CD14-positive monocyte (primary cell): ENCODE results near the gene ACO2. TPM values are rescaled to one million over a fixed set of nuclear protein-coding genes. Genes with fewer than 3 reads are reported as not detected.

Experiments used
- DNase-seq, 3 donors: peaks; one replicate each; pipeline ENCODE4 v3.0.0-alpha.2; 2011 to 2022
- H2AFZ ChIP-seq: 2 replicates; pipeline ENCODE4 v1.6.0; 2012; ENCODE audit warnings: mild to moderate bottlenecking, low read depth, low read length, inconsistent platforms; ENCODE audit not compliant: insufficient read depth, poor library complexity, severe bottlenecking
- H3K27ac ChIP-seq, 2 donors: 1 replicate in 1 of 2; 2 replicates in 1 of 2; pipeline ENCODE4 v1.5.1; 2012 to 2013; ENCODE audit warnings: low read length in 2 of 2, control low read depth in 1 of 2, inconsistent platforms in 1 of 2, low read depth in 1 of 2, mild to moderate bottlenecking in 1 of 2
- H3K27me3 ChIP-seq, 2 donors: one replicate each; pipeline versions ENCODE4 v1.6.0 to v1.6.1; 2011 to 2013; ENCODE audit warnings: low read length in 2 of 2; ENCODE audit not compliant: control insufficient read depth in 2 of 2, insufficient read depth in 2 of 2
- H3K36me3 ChIP-seq, 2 donors: replicated peaks in 1 of 2; 1 replicate in 1 of 2; 2 replicates in 1 of 2; pipeline versions ENCODE4 v1.5.1 to v1.6.1; 2012 to 2013; ENCODE audit warnings: low read length in 2 of 2, control low read depth in 1 of 2, inconsistent platforms in 1 of 2, mild to moderate bottlenecking in 1 of 2; ENCODE audit not compliant: insufficient read depth in 2 of 2, control insufficient read depth in 1 of 2
- H3K4me1 ChIP-seq, 2 donors: 1 replicate in 1 of 2; 2 replicates in 1 of 2; pipeline versions ENCODE4 v1.5.1 to v1.6.1; 2012 to 2013; ENCODE audit warnings: low read length in 2 of 2, control low read depth in 1 of 2, inconsistent platforms in 1 of 2, mild to moderate bottlenecking in 1 of 2, moderate library complexity in 1 of 2; ENCODE audit not compliant: insufficient read depth in 2 of 2, control insufficient read depth in 1 of 2
- H3K4me2 ChIP-seq: replicated peaks from 2 replicates; pipeline ENCODE3; 2012; ENCODE audit warnings: low read length, moderate library complexity, mild to moderate bottlenecking; ENCODE audit not compliant: poor library complexity, severe bottlenecking; ENCODE audit errors: extremely low read depth
- H3K4me3 ChIP-seq, 3 experiments: fragments of 200-600 bp in 1 of 3; sonication (generic) in 1 of 3; replicated peaks in 1 of 3; 1 replicate in 2 of 3; 2 replicates in 1 of 3; pipeline ENCODE4 v1.5.1; 2011 to 2013; ENCODE audit warnings: low read length in 3 of 3, mild to moderate bottlenecking in 3 of 3, control low read depth in 2 of 3, low read depth in 2 of 3, inconsistent platforms in 1 of 3, moderate library complexity in 1 of 3
- H3K79me2 ChIP-seq: 2 replicates; pipeline ENCODE4 v1.6.0; 2012; ENCODE audit warnings: mild to moderate bottlenecking, control low read depth, inconsistent platforms, low read length, moderate library complexity; ENCODE audit not compliant: insufficient read depth
- H3K9ac ChIP-seq: 2 replicates; pipeline ENCODE4 v1.6.0; 2017; ENCODE audit warnings: low read length, mild to moderate bottlenecking; ENCODE audit not compliant: insufficient read depth, poor library complexity, severe bottlenecking
- H3K9me3 ChIP-seq, 2 donors: replicated peaks in 1 of 2; 1 replicate in 1 of 2; 2 replicates in 1 of 2; pipeline versions ENCODE4 v1.5.1 to v1.6.1; 2012 to 2013; ENCODE audit warnings: low read length in 2 of 2, control low read depth in 1 of 2; ENCODE audit not compliant: control insufficient read depth in 1 of 2, insufficient read depth in 1 of 2
- H4K20me1 ChIP-seq: 2 replicates; pipeline ENCODE4 v1.6.0; 2012; ENCODE audit warnings: mild to moderate bottlenecking, low read length, control low read depth, moderate library complexity; ENCODE audit not compliant: insufficient read depth
- H3K27ac Mint-ChIP-seq, 7 donors: one replicate each; pipeline ENCODE4 v1.8.0; 2020; ENCODE audit warnings: mild to moderate bottlenecking in 7 of 7, mixed read lengths in 7 of 7, moderate library complexity in 6 of 7, inconsistent platforms in 2 of 7
- H3K27me3 Mint-ChIP-seq, 3 donors: one replicate each; pipeline ENCODE4 v1.8.0; 2021 to 2022; ENCODE audit warnings: low read depth in 3 of 3, mild to moderate bottlenecking in 3 of 3, mixed read lengths in 3 of 3, moderate library complexity in 3 of 3, inconsistent platforms in 1 of 3
- H3K36me3 Mint-ChIP-seq, 2 donors: one replicate each; pipeline ENCODE4 v1.8.0; 2020; ENCODE audit warnings: mixed read lengths in 2 of 2, inconsistent platforms in 1 of 2, mild to moderate bottlenecking in 1 of 2
- H3K4me1 Mint-ChIP-seq: one replicate; pipeline ENCODE4 v1.8.0; 2020; ENCODE audit warnings: mild to moderate bottlenecking, mixed read lengths
- H3K4me3 Mint-ChIP-seq, 2 donors: one replicate each; pipeline ENCODE4 v1.8.0; 2020; ENCODE audit warnings: mild to moderate bottlenecking in 2 of 2, mixed read lengths in 2 of 2, moderate library complexity in 1 of 2
- H3K9me3 Mint-ChIP-seq, 7 donors: one replicate each; pipeline ENCODE4 v1.8.0; 2020 to 2022; ENCODE audit warnings: mixed read lengths in 7 of 7, mild to moderate bottlenecking in 6 of 7, moderate library complexity in 6 of 7, inconsistent platforms in 2 of 7
- CTCF ChIP-seq: fragments of 200-600 bp; IDR thresholded peaks from one replicate; pipeline ENCODE4 v1.8.0; 2022; ENCODE audit warnings: antibody characterized with exemption, mild to moderate bottlenecking
- WGBS: methylation state at CpG from one replicate; pipeline ENCODE4 v1.1.5; 2013; ENCODE audit warnings: missing lambda C conversion rate; ENCODE audit not compliant: insufficient coverage; 5-methylcytosine and 5-hydroxymethylcytosine counted together
- intact Hi-C, 2 donors: fragments of 100-400 bp; cut with micrococcal nuclease; formaldehyde crosslinking; loops; one replicate each; pipeline versions ENCODE4 v1.15.0 to v1.15.1; 2023
- polyA plus RNA-seq, 3 donors: library from polyadenylated mRNA; depleted of rRNA in 1 of 3; unstranded in 2 of 3; stranded (reverse) in 1 of 3; fragments of 300-500 nt in 2 of 3; fragments of >200 nt in 1 of 3; fragmentation: Illumina TruSeq in 2 of 3; gene quantifications; 1 replicate in 2 of 3; 2 replicates in 1 of 3; pipeline ENCODE4 v1.2.3, GENCODE V29; 2012 to 2021

Gene ACO2
- polyA plus RNA-seq, 3 donors, result 56.8 to 75.8 (median 64.2) TPM

- H3K4me1 Mint-ChIP-seq, result peaks cover 32% of the 10 kb centered on the region
- peaks cover 0 to 2% (median 1%) of the 10 kb centered on the region in 3 donors for H3K27me3 Mint-ChIP-seq
- H3K9me3 Mint-ChIP-seq, result no peaks in the 10 kb centered on the region
- Histone ChIP-seq H4K20me1 (peaks cover 39% of the 10 kb centered on the region), H3K27ac (peak within 1 kb of the TSS; percentile 89 to 99), H3K79me2 (peaks cover 55% of the 10 kb centered on the region), H3K9ac (peak within 1 kb of the TSS; percentile 87), H3K27me3 (no peaks in the 10 kb centered on the region), H3K9me3 (no peaks in the 10 kb centered on the region), H3K36me3 (no peaks in the 10 kb centered on the region), H3K4me2 (peak within 1 kb of the TSS; percentile 99), H3K4me1 (peaks cover 19 to 34% of the 10 kb centered on the region in 2 donors), H2AFZ (peak within 1 kb of the TSS; percentile 73), H3K4me3 (peak within 1 kb of the TSS; percentile 73 to 99 (median 93))
- peak within 1 kb of the TSS; percentile 97 to 98 for H3K4me3 Mint-ChIP-seq
- peak; percentile 91 to 94 (median 92) for DNase-seq
- WGBS, result under 1% methylated on average over 80 of the region's 85 CpGs
- H3K27ac Mint-ChIP-seq, result peak within 1 kb of the TSS; percentile 96 to 99 (median 98)
- TF ChIP-seq CTCF, result no peak
- intact Hi-C loops, result loop anchor here (2.0 to 10.0 kb wide), 4 partner anchors 22 to 178 kb away; partner anchors contain the start of genes TEF (in 2 of the 2), ACO2 (in 1 of the 2), DESI1 (in 1 of the 2) and PHF5A (in 1 of the 2)
- H3K36me3 Mint-ChIP-seq, result peaks cover 4 to 8% of the 10 kb centered on the region in 2 donors
Measured at GRCh38 chr22:41446639-41447434, 22.1 kb upstream of the ACO2 start, which contains the start of gene TOB2. Gene TOB2 (minus strand): TSS chr22:41446801. CDS start chr22:41437345, 9,456 bp downstream.

- peak overlapping the region; percentile 73 to 99 (median 93) for H3K4me3 ChIP-seq
- no peak for TF ChIP-seq CTCF
- peak overlapping the region; percentile 89 to 99 for H3K27ac ChIP-seq
- peak overlapping the region; percentile 97 to 98 for H3K4me3 Mint-ChIP-seq
- no peaks in the 10 kb centered on the region for H3K9me3 ChIP-seq
- peak overlapping the region; percentile 99 for H3K4me2 ChIP-seq
- peaks cover 30% of the 10 kb centered on the region for H3K4me1 Mint-ChIP-seq
- peaks cover 47% of the 10 kb centered on the region for H3K79me2 ChIP-seq
- peak overlapping the region; percentile 87 for H3K9ac ChIP-seq
- H3K4me1 ChIP-seq, result peaks cover 19 to 34% of the 10 kb centered on the region in 2 donors
- no peaks in the 10 kb centered on the region for H3K36me3 ChIP-seq
- H3K9me3 Mint-ChIP-seq, result no peaks in the 10 kb centered on the region
- H2AFZ ChIP-seq, result peak overlapping the region; percentile 73
- under 1% methylated on average over 58 of the region's 63 CpGs for WGBS
- peak; percentile 44 to 59 (median 47) for DNase-seq
- intact Hi-C loops, result loop anchor here (1.0 to 10.0 kb wide), 5 partner anchors 21 to 177 kb away; partner anchors contain the start of genes ACO2 (in 2 of the 2), TEF (in 2 of the 2), DESI1 (in 1 of the 2) and PHF5A (in 1 of the 2)
- peaks cover 0 to 2% (median 1%) of the 10 kb centered on the region in 3 donors for H3K27me3 Mint-ChIP-seq
- H3K27me3 ChIP-seq, result no peaks in the 10 kb centered on the region
- H4K20me1 ChIP-seq, result peaks cover 31% of the 10 kb centered on the region
- H3K27ac Mint-ChIP-seq, result peak overlapping the region; percentile 96 to 99 (median 98)
- H3K36me3 Mint-ChIP-seq, result peaks cover 4 to 9% of the 10 kb centered on the region in 2 donors
Measured at GRCh38 chr22:41447435-41448188, 21.3 kb upstream of the ACO2 start.
